Panc1 (cell line): ENCODE results near the gene LRATD1. TPM values are rescaled to one million over a fixed set of nuclear protein-coding genes. Genes with fewer than 3 reads are reported as not detected.

Experiments
- ATAC-seq: fragments of 200-7000 bp; cut with Tn5 transposase; 2 replicates; pipeline ENCODE4 v1.9.1; 2020; ENCODE audit warnings: mild to moderate bottlenecking, moderate library complexity
- BruUV-seq: library from RNA; stranded (reverse); fragments of 400-500 nt; replicated peaks from 2 replicates; lab custom pipeline; 2021; lab: Mats Ljungman, UMichigan
- CTCF ChIA-PET: fragments of 300-600 bp; sonication (Branson Sonifier 250); formaldehyde crosslinking; loops from one replicate; lab custom pipeline; 2022; ENCODE audit warnings: antibody characterized with exemption; lab: Charles Lee
- POLR2A ChIA-PET: fragments of 300-600 bp; sonication (Branson Sonifier 250); formaldehyde crosslinking; loops from one replicate; lab custom pipeline; 2022; ENCODE audit warnings: antibody characterized with exemption; lab: Charles Lee
- DNase-seq: peaks from one replicate; pipeline ENCODE4 v3.0.0-alpha.2; 2010; ENCODE audit warnings: low read depth, low spot score
- H3K27ac ChIP-seq: 2 replicates; pipeline ENCODE4 v1.5.1; 2011; ENCODE audit warnings: mild to moderate bottlenecking, low read length, inconsistent platforms
- H3K27me3 ChIP-seq: fragments of 200-500 bp; sonication (Bioruptor generic); 2 replicates; pipeline ENCODE4 v1.6.0; 2014; ENCODE audit warnings: low read length, inconsistent platforms; ENCODE audit not compliant: control insufficient read depth, insufficient read depth
- H3K36me3 ChIP-seq: fragments of 200-500 bp; sonication (Bioruptor generic); 2 replicates; pipeline ENCODE4 v1.5.1; 2014; ENCODE audit warnings: inconsistent platforms, mild to moderate bottlenecking, low read length, moderate library complexity; ENCODE audit not compliant: control insufficient read depth, insufficient read depth
- H3K4me1 ChIP-seq: 2 replicates; pipeline ENCODE4 v1.5.1; 2011; ENCODE audit warnings: inconsistent platforms, mild to moderate bottlenecking, low read length, moderate library complexity; ENCODE audit not compliant: control insufficient read depth, insufficient read depth
- H3K4me3 ChIP-seq, 2 experiments: 2 replicates each; pipeline ENCODE4 v1.5.1; 2011 to 2012; ENCODE audit warnings: low read depth in 2 of 2, low read length in 2 of 2, mild to moderate bottlenecking in 2 of 2, inconsistent platforms in 1 of 2, moderate library complexity in 1 of 2
- H3K9me3 ChIP-seq: fragments of 200-500 bp; sonication (Bioruptor generic); 2 replicates; pipeline ENCODE4 v1.5.1; 2014; ENCODE audit warnings: low read depth, mild to moderate bottlenecking, inconsistent platforms, low read length, moderate library complexity; ENCODE audit not compliant: control insufficient read depth, insufficient read depth
- POLR2AphosphoS5 ChIP-seq: IDR thresholded peaks from 2 replicates; pipeline ENCODE4 v1.6.1; 2012; ENCODE audit warnings: mild to moderate bottlenecking, low read depth, low read length, moderate library complexity
- SIN3A ChIP-seq: IDR thresholded peaks from 2 replicates; pipeline ENCODE4 v1.6.1; 2012; ENCODE audit warnings: low read depth, mild to moderate bottlenecking, low read length, moderate library complexity, borderline replicate concordance; ENCODE audit not compliant: insufficient read depth
- TCF7L2 ChIP-seq: IDR thresholded peaks from 2 replicates; pipeline ENCODE4 v1.6.1; 2011; ENCODE audit warnings: mild to moderate bottlenecking, low read depth, low read length, inconsistent platforms
- in situ Hi-C: cut with HindIII; loops from 2 replicates; pipeline ENCODE4 v1.10.0; 2016; ENCODE audit warnings: low sequenced_read_pairs, low pct_unique_long_range_greater_than_20kb
- intact Hi-C: fragments of 100-400 bp; cut with micrococcal nuclease; formaldehyde crosslinking; loops from one replicate; pipeline ENCODE4 v1.10.0; 2022; ENCODE audit not compliant: unreplicated experiment
- total RNA-seq: library from RNA; stranded (reverse); gene quantifications from one replicate; pipeline ENCODE4 v1.2.1, GENCODE V29; 2021; ENCODE audit not compliant: unreplicated experiment
- TF ChIP-seq, protein P1 (sequence below), 2 experiments: IDR thresholded peaks; 2 replicates each; pipeline ENCODE4 v1.6.1; 2011 to 2012; ENCODE audit warnings: low read depth in 2 of 2, control low read depth in 1 of 2, low read length in 1 of 2, mild to moderate bottlenecking in 1 of 2, moderate library complexity in 1 of 2; ENCODE audit not compliant: insufficient read depth in 1 of 2
- TF ChIP-seq, protein P2 (sequence below): fragments of 450-650 bp; IDR thresholded peaks from 2 replicates; pipeline ENCODE4 v1.5.1; 2017; ENCODE audit warnings: mild to moderate bottlenecking

LRATD1 gene
- total RNA-seq, 1 experiment from 2014 or later = 0.05 TPM

DNA sequence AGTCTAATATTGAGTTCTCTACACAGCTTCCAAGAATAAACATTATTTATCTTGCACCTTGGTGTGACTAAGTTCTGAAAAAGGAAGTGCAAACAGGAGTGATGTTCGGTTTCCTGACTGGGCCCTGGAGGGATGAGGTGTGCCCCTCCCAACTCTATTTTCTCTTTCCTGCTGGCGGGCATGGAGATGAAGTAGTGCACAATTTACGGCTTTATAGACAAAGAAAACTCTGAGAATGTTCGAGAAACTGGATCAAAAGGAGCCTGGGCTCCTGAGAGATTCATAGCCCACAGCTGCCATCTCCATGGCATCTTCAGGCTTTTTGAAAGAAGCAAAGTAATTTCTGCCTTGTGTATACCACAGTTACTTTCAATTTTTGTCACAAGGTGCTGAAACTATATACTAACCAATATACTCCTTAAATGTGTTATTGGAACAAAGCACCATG is 22.3 kb downstream of the LRATD1 start:
- no peaks in the 10 kb centered on the region for H3K27me3 ChIP-seq
- no peak for DNase-seq
- no peak for TF ChIP-seq SIN3A
- TF ChIP-seq, protein P1, sequence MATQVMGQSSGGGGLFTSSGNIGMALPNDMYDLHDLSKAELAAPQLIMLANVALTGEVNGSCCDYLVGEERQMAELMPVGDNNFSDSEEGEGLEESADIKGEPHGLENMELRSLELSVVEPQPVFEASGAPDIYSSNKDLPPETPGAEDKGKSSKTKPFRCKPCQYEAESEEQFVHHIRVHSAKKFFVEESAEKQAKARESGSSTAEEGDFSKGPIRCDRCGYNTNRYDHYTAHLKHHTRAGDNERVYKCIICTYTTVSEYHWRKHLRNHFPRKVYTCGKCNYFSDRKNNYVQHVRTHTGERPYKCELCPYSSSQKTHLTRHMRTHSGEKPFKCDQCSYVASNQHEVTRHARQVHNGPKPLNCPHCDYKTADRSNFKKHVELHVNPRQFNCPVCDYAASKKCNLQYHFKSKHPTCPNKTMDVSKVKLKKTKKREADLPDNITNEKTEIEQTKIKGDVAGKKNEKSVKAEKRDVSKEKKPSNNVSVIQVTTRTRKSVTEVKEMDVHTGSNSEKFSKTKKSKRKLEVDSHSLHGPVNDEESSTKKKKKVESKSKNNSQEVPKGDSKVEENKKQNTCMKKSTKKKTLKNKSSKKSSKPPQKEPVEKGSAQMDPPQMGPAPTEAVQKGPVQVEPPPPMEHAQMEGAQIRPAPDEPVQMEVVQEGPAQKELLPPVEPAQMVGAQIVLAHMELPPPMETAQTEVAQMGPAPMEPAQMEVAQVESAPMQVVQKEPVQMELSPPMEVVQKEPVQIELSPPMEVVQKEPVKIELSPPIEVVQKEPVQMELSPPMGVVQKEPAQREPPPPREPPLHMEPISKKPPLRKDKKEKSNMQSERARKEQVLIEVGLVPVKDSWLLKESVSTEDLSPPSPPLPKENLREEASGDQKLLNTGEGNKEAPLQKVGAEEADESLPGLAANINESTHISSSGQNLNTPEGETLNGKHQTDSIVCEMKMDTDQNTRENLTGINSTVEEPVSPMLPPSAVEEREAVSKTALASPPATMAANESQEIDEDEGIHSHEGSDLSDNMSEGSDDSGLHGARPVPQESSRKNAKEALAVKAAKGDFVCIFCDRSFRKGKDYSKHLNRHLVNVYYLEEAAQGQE (IDR thresholded peaks at IDR 0.05; ENCODE audit: insufficient read depth in 1 of 2, low read depth in 2 of 2, low read length in 1 of 2) = no peak
- TF ChIP-seq, protein P2, sequence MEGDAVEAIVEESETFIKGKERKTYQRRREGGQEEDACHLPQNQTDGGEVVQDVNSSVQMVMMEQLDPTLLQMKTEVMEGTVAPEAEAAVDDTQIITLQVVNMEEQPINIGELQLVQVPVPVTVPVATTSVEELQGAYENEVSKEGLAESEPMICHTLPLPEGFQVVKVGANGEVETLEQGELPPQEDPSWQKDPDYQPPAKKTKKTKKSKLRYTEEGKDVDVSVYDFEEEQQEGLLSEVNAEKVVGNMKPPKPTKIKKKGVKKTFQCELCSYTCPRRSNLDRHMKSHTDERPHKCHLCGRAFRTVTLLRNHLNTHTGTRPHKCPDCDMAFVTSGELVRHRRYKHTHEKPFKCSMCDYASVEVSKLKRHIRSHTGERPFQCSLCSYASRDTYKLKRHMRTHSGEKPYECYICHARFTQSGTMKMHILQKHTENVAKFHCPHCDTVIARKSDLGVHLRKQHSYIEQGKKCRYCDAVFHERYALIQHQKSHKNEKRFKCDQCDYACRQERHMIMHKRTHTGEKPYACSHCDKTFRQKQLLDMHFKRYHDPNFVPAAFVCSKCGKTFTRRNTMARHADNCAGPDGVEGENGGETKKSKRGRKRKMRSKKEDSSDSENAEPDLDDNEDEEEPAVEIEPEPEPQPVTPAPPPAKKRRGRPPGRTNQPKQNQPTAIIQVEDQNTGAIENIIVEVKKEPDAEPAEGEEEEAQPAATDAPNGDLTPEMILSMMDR = no peak
- no peak for TF ChIP-seq TCF7L2
- no peak for TF ChIP-seq POLR2AphosphoS5
- POLR2A ChIA-PET = no interaction called here
- no peak overlapping the region for H3K4me3 ChIP-seq
- no peak overlapping the region for H3K27ac ChIP-seq
- H3K9me3 ChIP-seq = no peaks in the 10 kb centered on the region
- ATAC-seq = no peak
- CTCF ChIA-PET = no interaction called here
- in situ Hi-C loops = no loop called here
- no peaks in the 10 kb centered on the region for H3K4me1 ChIP-seq
- no peaks in the 10 kb centered on the region for H3K36me3 ChIP-seq
- BruUV-seq = no TSS peak
- intact Hi-C loops = no loop called here

DNA sequence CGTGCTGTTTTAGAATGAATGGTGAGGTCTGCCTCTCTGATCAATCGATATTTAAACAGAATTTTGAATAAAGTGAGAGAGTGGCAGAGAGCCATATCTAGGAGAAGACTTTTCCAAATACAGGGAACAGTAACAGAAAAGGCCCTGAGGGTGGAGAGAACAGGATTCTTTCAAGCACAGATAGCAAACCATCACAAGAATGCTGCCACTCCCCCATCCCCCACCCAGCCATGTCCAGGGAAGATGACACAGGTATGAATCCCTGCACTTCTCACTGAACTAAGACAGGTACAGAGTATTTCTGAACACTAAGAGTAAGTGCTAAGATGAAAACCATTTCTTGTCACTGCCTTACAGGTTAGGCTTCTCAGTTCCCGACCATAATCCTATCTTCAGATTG is 23.6 kb downstream of the LRATD1 start:
- DNase-seq (no peak), ATAC-seq (no peak)
- in situ Hi-C loops = no loop called here
- Histone ChIP-seq H3K36me3 (no peaks in the 10 kb centered on the region), H3K4me3 (no peak overlapping the region), H3K27me3 (no peaks in the 10 kb centered on the region), H3K4me1 (no peaks in the 10 kb centered on the region), H3K9me3 (no peaks in the 10 kb centered on the region), H3K27ac (no peak overlapping the region)
- TF ChIP-seq POLR2AphosphoS5 = no peak
- no peak for TF ChIP-seq SIN3A
- TF ChIP-seq TCF7L2 = no peak
- TF ChIP-seq, protein P2 = no peak
- TF ChIP-seq, protein P1 (IDR thresholded peaks at IDR 0.05; ENCODE audit: insufficient read depth in 1 of 2, low read depth in 2 of 2, low read length in 1 of 2) = no peak
- ChIA-PET CTCF (no interaction called here), POLR2A (no interaction called here)
- no TSS peak for BruUV-seq
- intact Hi-C loops = no loop called here
